ENCODE measurements around the gene GGT1. TPM values are rescaled to one million over a fixed set of nuclear protein-coding genes. Genes with fewer than 3 reads are reported as not detected.
"Not testable (repeated sequence)": the region's sequence is repeated elsewhere in the genome, so short reads cannot be mapped to it uniquely, and the experiment has no call there.

Gene GGT1
- total RNA-seq, 2 donors from 2014 or later = 9.6 to 195 TPM

DNA sequence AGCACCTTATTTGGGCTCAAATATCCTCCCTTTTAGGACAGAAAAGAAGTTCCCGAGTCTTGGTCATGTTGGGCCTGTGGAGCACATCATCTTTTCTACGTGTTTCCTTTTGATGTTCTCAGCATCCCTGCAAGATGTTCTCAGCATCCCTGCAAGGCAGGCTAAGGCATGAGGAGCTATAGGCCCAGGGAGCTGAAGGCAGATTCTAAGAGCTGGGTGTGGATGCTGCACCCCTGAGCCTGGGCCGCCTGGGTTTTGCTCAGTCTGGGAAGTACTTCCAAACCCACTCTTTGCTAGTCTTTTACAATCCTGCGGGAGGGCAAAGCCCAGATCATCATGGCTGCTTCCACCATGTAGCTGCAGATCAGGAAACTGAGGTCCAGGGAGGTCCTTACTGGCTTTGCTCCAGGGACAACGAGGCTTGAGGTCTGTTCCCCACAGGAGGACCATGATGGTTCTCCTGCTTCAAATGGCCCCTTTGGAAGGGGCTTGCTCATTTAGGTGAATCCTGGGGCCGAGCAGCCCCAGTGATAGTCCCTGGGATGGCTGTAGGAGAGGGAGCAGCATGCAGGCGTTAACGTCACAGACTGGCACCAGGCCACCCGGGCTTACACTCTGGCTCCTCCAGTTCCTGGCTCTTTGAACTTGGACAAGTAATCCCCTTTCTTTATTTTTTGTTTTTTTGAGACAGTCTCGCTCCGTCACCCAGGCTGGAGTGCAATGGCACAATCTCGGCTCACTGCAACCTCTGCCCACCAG lies 20.8 kb upstream of the GGT1 start:
- DNase-seq (peak; percentile 15 to 28), ATAC-seq (no peak)
- intact Hi-C loops (cut with DNase I, micrococcal nuclease) = no loop called here

DNA sequence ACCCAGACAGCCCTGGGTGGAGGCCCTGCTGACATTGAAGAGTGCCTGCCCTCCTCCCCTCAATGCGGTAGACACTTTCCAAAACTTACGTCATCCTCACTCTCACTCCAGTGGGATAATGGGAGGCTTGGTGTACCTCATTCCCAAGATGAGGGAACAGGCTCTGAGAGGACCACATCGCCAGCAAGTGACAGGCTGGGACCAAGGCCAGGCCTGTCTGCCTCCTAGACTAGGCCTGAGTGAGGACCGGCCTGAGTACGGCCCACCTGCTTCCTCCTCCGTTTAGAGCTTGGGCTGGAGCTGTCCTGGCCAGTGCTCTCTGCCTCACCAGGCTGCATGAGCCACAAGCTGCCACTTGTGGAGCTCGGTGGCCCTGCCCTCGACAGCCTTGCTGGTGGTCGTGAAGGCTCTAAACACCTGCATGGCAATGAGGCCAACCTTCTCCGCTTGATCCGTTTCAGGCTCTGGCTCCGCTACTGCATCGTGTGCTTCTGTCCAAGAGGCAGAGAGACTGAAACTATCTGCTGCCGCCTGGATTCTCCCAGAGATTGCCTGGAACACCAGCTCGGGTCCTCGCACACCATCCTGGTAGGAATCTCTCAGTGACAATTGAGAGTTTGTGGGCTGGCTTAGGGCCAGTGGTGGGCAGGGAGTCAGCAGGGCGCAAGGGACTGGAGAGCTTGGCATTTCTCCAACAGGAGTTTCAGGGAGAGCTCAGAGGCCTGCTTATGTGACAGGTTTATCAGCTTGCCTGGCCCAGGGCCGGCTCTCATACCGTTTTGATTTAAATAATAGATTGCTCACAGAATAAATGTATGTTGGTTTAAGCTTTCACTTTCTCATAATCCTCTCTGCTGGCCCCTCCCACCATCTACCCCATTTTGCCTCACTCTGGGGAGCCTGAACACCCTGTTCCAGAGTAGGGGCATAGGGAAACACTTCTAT lies 19.5 kb upstream of the GGT1 start:
- DNase-seq (peak; percentile 39 to 44), ATAC-seq (peak; percentile 36)
- intact Hi-C loops (cut with DNase I, micrococcal nuclease) = no loop called here

DNA sequence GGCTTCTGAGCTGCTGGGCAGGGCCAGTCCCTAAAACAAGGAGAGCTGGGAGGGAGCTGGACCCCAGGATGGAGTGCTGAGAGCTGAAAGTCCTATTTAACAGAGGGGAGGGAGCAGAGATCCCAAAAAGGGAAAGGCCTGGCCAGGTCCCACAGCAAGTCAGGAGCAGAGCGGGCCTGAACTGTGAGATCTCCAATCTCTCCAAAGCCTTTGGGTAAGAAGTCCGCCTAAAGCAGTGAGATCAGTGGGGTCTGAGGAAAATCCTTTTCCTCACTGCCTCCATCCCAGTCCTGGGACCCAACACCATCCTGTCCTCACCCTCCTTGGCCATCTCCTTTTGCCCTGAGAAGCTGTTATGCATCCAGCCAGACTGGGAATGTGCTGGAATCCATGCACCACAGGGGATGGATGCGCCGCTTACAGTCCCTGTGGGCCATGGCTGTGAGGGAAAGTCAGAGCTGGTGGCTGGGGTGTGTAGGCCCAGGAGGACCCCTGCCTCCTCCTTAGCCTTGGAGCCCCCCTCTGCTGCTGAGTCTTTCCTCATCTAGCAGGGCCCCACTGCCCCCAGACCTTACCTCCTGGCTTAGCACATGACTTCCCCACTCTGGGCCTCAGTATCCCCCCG lies 18.7 kb upstream of the GGT1 start:
- intact Hi-C loops (cut with DNase I, micrococcal nuclease) = no loop called here
- peak in 1 of 2 donors; percentile 21 for DNase-seq
- ATAC-seq = no peak

DNA sequence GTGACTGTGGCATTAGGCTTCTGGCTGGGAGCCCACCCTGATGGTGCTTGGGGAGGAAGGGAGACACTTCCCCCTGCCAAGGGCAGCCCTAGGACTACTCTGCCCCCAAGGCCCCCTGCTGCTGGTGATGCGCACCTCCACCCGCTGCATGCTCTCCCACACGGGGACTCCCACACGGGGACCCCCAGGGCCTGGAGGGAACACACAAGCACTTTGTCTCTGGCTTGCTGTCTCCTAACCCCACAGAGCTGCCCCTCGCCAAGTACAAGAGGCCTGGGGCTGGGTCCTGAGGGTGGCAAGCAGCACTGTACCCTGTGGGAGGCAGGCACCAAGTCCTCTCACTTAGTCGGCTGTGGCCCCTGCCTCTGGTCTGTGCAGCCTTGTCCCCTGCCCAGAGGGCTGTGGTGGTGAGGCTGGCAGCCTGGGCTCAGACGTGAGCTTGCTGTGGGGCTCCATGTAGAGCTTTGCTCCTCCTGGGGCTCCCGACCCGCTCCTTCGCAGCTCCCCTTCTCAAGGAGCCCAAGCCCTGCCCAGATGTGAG lies 18.1 kb upstream of the GGT1 start:
- intact Hi-C loops (cut with DNase I, micrococcal nuclease) = no loop called here
- no peak for DNase-seq
- ATAC-seq = no peak

DNA sequence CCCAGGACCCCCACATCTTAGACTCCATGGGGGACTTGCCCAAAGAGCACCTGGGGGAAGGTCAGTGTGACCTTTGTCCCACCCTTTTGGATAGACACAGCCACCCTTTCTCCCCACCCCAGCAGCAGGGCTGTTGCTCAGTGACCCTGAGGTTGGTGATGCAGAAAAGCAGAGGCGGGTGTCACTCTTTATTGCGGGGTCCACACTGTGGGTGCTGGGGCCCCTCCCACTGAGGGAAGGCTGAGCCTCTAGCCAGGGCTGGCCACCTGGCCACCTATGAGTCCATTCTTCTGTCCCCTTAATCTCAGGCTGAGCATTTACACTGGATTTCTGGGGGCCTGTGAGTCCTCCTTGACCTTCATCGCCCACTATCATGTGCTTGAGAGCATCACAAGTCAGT lies 17.5 kb upstream of the GGT1 start:
- intact Hi-C loops (cut with DNase I, micrococcal nuclease) = no loop called here
- no peak for ATAC-seq
- no peak for DNase-seq

DNA sequence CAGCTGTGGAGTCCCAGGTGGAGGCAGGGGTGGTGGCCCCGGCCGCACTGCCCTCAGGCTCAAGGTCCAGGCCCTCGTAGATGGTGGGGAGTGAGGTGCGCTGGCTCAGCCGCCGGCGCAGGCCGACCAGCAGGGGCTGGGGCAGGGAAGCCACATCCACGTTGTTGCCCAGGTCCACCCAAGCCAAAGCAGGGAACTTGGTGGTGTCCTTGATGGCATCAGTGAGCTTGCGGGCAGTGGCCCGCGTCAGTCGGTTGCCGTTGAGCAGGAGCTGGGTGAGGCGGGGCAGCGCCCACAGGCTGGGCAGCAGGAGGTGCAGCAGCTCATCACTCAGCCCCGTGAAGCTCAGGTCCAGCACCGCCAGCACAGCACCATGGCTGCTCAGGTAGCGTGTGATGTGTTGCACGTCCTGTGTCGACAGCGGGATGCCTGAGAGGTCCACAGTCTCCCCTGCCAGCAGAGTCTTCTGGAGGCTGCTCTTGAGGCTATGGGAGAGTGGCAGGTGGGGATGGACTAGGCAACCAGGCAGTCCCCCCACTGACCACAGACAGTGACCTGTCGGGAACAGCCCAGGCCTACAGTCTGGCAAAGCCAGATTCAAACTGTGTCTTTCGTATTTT lies 17.0 kb upstream of the GGT1 start:
- intact Hi-C loops (cut with DNase I, micrococcal nuclease) = no loop called here
- no peak for ATAC-seq
- no peak for DNase-seq

DNA sequence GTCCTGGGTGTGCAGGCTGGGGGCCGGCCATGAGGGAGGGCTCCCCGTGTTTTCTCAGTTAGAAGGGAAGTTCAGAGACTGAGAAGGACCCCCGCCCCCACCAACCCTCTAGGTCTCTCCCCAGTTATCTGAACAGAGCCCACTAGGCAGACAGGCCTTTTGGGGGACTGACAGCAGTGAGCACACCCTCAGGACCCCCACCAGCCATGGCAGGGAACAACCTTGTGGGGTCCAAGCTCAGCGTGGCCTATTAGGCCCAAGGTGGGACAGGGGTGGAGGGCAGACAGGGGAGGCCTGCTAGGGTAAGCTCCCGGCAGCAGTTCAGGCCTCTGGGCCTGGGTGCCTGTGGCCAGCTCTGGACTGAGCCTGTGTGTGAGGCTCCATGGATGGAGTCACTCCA lies 15.7 kb upstream of the GGT1 start:
- intact Hi-C loops (cut with DNase I, micrococcal nuclease) = no loop called here
- no peak for DNase-seq
- ATAC-seq = no peak

DNA sequence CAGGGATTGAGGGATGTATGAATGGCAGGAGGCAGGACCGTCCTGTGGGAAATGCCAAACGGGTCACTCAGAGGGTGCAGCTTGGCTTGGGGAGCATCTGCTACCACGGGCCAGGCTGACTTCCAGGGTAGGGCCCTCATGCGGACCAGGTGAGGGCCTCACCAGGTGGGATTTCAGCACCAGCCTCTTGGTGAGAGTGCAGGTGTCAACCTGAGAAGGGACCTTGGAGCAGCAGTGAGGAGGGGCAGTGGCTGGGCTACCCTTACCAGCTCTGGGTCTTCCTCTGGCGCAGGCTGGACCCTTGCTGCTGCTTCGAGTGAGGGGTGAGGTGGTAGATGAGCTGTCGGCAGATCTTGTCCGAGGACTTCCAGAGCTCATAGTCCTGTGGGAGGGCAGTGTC lies 15.0 kb upstream of the GGT1 start:
- intact Hi-C loops (cut with DNase I, micrococcal nuclease) = no loop called here
- DNase-seq = no peak
- no peak for ATAC-seq

DNA sequence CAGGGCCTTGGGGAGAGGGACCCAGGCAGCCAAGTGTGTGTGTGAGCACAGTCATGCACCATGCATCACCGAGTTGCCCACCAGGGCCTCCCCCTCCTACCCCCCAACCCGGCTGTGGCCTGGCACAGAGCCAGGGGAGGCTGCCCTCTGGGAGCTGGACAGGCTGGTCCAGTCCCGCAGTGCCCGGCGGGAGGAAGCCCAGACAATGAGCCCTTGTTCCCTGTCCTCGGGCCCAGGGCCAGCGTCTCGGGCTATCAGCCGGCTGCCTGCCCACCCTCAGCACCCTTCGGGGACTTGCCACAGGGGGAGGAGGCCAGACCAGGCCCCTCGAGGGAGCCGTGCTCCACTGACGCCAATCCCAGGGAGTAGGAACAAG lies 14.6 kb upstream of the GGT1 start:
- ATAC-seq (no peak), DNase-seq (no peak)
- intact Hi-C loops (cut with DNase I, micrococcal nuclease) = no loop called here

DNA sequence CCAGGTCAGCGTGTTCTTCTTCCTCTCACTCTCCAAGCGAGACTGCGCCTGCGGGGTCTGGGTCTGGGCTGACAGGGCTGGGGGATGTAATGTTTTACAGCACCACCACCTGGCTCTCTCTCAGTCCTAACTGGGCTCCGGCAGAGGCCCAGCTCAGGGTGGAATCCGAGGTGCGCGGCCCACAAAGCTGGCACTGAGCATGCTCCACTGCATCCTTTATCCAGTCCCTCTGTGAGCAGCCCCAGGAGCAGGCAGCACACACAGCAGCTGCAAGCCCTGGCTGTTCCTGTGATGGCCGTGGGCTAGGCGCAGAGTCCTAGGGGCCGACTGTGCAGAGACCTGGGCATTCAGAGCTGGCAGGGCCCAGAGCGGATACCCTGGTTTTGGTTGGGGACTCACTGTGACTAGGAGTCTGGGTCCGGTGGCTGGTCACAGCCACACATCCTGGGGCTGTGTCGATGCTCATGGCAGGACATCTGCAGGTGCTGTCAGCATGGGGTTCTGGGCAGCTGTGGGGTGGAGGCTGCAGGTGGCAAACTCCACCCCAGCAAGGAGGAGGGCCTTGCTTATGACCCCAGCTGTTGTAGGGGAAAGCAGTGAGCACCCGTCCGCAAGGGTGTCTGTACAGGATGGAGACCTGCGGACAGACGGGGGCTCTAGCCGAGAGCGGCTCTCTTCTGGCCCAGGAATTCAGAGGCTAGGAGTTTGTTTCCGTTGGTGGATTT lies 14.1 kb upstream of the GGT1 start:
- ATAC-seq (no peak), DNase-seq (peak in 1 of 2 donors; percentile 21)
- intact Hi-C loops (cut with DNase I, micrococcal nuclease) = no loop called here

DNA sequence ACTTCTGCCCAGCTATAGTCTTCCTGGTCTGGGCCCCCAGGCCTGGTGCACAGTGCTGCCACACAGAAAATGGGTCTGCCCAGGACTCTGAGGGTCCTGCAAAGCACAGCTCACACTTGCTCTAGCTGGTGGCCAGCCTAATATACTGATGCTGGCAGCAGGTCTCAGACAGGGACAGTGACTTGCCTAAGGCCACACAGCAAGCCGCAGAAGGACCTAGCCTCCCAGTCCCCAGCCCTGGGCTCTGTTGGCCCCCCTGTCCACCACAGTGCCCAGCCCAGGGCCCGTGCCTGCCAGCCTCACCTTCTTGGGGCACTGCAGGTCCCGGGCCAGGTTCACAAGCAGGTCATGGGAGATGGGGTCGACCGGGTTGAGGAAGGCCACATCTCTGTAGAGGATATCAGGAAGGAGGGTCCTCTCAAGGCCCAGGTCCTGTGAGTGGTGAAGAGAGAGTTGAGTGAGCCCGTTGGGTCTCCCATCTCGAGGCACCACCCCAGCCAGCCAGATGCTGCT lies 13.4 kb upstream of the GGT1 start:
- DNase-seq = no peak
- no peak for ATAC-seq
- intact Hi-C loops (cut with DNase I, micrococcal nuclease) = no loop called here

DNA sequence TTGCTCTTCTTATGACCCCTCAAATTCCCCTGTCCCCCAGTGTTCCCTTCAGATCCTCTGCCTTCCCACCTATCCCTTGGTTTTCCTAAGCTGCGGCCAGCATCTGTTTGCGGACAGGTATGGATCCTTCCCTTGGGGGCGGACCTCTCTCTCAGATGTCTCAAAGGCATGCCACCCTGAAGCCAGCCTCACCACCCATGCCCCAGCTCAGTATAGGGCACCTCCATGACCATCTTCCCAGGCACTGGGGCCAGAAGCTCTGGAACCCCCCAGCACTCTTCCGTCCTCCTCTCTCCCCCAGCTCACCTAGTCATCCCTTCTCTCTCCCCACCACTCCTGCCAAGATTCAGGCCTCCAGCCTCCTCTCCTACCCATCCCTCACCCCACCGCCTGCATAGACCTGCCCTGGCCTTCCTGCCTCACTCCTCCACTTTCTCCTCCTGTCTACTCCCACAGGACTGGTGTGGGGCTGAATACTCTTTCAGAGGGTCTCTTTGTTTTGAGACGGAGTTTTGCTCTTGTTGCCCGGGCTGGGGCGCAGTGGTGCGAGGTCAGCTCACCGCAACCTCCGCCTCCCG lies 12.3 kb upstream of the GGT1 start:
- DNase-seq (no peak), ATAC-seq (no peak)
- intact Hi-C loops (cut with DNase I, micrococcal nuclease) = no loop called here

DNA sequence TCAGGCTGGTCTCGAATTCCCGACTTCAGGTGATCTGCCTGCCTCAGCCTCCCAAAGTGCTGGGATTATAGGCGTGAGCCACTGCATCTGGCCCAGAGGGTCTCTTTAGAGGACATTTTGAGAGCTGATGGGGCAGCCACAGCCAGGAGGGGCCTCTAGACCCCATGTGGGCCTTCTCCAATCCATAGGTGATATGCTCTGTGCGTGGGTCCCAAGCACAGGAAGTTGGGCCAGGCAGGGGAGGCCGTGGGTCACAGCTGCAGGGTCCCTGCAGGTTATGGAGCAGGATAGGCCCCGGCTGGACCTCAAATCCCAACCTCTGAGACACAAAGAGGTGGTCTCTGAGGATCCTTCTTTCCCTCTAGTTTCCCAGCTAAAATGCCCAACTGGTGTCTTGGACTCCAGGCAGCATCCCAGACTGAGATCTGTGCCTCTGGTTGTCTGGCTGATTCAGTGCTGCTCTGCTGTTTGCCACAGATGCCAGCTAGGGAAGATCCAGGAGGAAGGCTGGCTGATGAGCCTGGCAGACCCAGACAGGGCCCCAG lies 11.6 kb upstream of the GGT1 start:
- DNase-seq (no peak), ATAC-seq (no peak)
- intact Hi-C loops (cut with DNase I, micrococcal nuclease) = no loop called here

DNA sequence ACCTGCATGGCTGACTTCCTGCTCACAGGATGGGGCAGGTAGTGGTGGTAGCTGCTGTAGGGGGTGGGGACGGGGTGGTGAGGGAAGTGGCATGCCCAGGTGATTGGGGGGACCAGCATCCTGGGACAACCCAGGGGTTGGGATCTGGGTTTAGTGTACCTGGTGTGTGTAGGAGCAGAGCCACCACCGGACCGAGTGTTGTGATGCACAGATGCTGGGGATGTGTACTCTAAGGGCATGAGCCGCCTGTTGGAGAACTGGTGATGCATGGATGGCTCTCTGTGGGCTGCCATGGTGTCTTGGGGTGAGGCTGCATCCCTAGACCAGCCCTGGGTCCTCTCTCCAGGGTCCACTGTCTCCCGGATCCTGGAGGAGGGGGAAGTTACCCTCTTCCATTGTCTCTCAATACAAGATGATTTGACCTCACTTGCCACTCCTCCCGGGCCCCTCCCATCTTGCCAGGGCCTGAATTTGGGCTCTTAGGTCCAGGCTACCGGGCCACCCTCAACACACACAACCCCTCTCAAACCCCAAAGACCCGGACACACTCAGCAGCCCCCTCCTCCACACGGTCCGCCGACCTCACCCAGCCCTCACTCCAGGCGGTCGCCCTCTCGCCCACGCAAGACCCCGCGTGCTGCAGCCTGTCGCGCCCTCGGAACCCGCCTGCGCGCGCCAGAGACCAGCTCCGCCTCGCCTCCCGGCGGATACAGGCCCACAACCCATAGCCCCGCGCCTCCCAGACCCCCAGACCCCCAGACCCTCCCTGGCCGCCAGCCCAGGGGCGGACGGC lies 10.7 kb upstream of the GGT1 start:
- DNase-seq = peak in 1 of 2 donors; percentile 45
- peak; percentile 3 for ATAC-seq
- intact Hi-C loops (cut with DNase I, micrococcal nuclease) = no loop called here

DNA sequence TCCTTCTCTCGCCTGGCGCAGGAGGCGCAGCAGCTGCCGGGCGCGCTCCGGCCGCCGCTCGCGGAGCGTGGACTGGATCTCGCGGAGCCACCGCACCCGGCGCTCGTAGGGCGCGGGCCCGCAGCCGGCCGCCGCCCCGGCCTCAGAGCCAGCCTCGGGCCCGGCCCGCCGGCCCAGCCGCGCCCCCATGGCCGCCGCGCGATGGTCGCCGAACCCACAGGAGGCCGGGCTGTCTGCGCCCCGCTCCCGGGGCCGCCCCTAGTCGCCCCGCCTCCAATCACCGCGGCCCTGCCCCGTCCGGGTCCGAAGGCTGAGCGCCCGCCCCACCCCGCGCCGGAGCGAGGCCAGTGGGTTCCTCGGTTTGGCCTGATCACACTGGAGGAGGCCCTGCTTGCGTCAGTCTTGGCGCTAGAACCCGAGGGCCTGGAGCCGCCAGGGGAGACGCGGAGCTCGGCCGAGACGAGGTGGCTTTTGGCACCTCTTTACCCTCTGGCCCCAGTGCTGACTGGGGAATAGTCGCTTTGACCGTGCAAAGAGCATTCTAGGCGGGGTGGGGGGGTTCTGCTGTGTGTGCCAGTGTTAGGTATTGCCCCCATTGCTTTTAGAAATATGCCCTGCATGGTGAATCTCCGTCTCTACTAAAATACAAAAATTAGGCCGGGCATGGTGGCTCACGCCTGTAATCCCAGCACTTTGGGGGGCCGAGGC lies 10.0 kb upstream of the GGT1 start, which contains the start of gene LRRC75B:
TSS of gene LRRC75B (minus strand) at position 223 of the 708 bp plus-strand sequence. CDS start at position 189, 34 bp downstream.
- intact Hi-C loops (cut with DNase I, micrococcal nuclease) = no loop called here
- DNase-seq (peak; percentile 92), ATAC-seq (peak; percentile 87)

DNA sequence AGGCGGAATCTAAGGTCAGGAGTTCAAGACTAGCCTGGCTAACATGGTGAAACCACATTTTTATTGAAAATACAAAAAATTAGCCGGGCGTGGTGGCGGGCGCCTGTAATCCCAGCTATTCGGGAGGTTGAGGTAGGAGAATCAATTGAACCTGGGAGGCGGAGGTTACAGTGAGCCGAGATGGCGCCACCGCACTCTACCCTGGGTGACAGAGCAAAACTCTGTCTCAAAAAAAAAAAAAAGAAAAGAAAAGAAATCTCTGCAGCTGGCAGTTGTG lies 9.5 kb upstream of the GGT1 start:
- DNase-seq; ATAC-seq; intact Hi-C loops (cut with DNase I, micrococcal nuclease): not testable (repeated sequence)
